ENCODE measurements around the gene RHBDL3. TPM values are rescaled to one million over a fixed set of nuclear protein-coding genes. Genes with fewer than 3 reads are reported as not detected.

RHBDL3 gene
- total RNA-seq, 1 experiment from 2014 or later = not detected

- no peaks in the 10 kb centered on the region for H3K4me1 Mint-ChIP-seq (ENCODE audit: insufficient read depth, unreplicated experiment)
- intact Hi-C loops (cut with micrococcal nuclease) = no loop called here
- no peaks in the 10 kb centered on the region for H3K9me3 Mint-ChIP-seq (ENCODE audit: unreplicated experiment)
- no peak for TF ChIP-seq CTCF (IDR thresholded peaks at IDR 0.05; ENCODE audit: unreplicated experiment)
- ChIA-PET POLR2A (no interaction called here), CTCF (interaction anchor here (0.8 to 3.2 kb wide), 4 partner anchors 10 to 114 kb away, joined by 3 to 9 read pairs (median 6); partner anchors contain the start of gene PSMD11)
- no peak overlapping the region for H3K4me3 Mint-ChIP-seq (ENCODE audit: unreplicated experiment)
- no TSS peak for BruUV-seq (replicated peaks)
- no peak for DNase-seq (ENCODE audit: unreplicated experiment)
- H3K27ac Mint-ChIP-seq (ENCODE audit: low read depth, unreplicated experiment) = no peak overlapping the region
- peaks cover 16% of the 10 kb centered on the region for H3K36me3 Mint-ChIP-seq (ENCODE audit: insufficient read depth, unreplicated experiment)
- no peaks in the 10 kb centered on the region for H3K27me3 Mint-ChIP-seq (ENCODE audit: insufficient read depth, unreplicated experiment)
These were observed 64.5 kb downstream of the RHBDL3 start for GRCh38 chr17:32330147-32330546.

GRCh38 chr17:32331243-32332040 lies 65.8 kb downstream of the RHBDL3 start:
- Mint-ChIP-seq H3K36me3 (ENCODE audit: insufficient read depth, unreplicated experiment) (peaks cover 24% of the 10 kb centered on the region), H3K27ac (ENCODE audit: low read depth, unreplicated experiment) (no peak overlapping the region), H3K4me3 (ENCODE audit: unreplicated experiment) (no peak overlapping the region), H3K27me3 (ENCODE audit: insufficient read depth, unreplicated experiment) (no peaks in the 10 kb centered on the region), H3K9me3 (ENCODE audit: unreplicated experiment) (no peaks in the 10 kb centered on the region), H3K4me1 (ENCODE audit: insufficient read depth, unreplicated experiment) (peaks cover 5% of the 10 kb centered on the region)
- POLR2A ChIA-PET = interaction anchor here (1.9 kb wide), 1 partner anchor 10 kb away, joined by 5 read pairs; no protein-coding TSS in a partner anchor
- no peak for TF ChIP-seq CTCF (IDR thresholded peaks at IDR 0.05; ENCODE audit: unreplicated experiment)
- DNase-seq (ENCODE audit: unreplicated experiment) = no peak
- CTCF ChIA-PET = interaction anchor here (0.6 to 4.1 kb wide), 5 partner anchors 13 to 416 kb away, joined by 3 to 19 read pairs (median 5); partner anchors contain the start of gene PSMD11
- no TSS peak for BruUV-seq (replicated peaks)
- intact Hi-C loops (cut with micrococcal nuclease) = no loop called here

- BruUV-seq (replicated peaks) = no TSS peak
- H3K27me3 Mint-ChIP-seq (ENCODE audit: insufficient read depth, unreplicated experiment) = no peaks in the 10 kb centered on the region
- ChIA-PET POLR2A (no interaction called here), CTCF (interaction anchor here (0.6 to 4.1 kb wide), 2 partner anchors 13 to 14 kb away, joined by 3 to 19 read pairs; no protein-coding TSS in a partner anchor)
- H3K4me1 Mint-ChIP-seq (ENCODE audit: insufficient read depth, unreplicated experiment) = peaks cover 5% of the 10 kb centered on the region
- H3K27ac Mint-ChIP-seq (ENCODE audit: low read depth, unreplicated experiment) = no peak overlapping the region
- no peak for TF ChIP-seq CTCF (IDR thresholded peaks at IDR 0.05; ENCODE audit: unreplicated experiment)
- intact Hi-C loops (cut with micrococcal nuclease) = no loop called here
- no peaks in the 10 kb centered on the region for H3K9me3 Mint-ChIP-seq (ENCODE audit: unreplicated experiment)
- H3K36me3 Mint-ChIP-seq (ENCODE audit: insufficient read depth, unreplicated experiment) = peaks cover 40% of the 10 kb centered on the region
- DNase-seq (ENCODE audit: unreplicated experiment) = no peak
- no peak overlapping the region for H3K4me3 Mint-ChIP-seq (ENCODE audit: unreplicated experiment)
These were observed 67.6 kb downstream of the RHBDL3 start for GRCh38 chr17:32333187-32333586.

GRCh38 chr17:32335046-32335445 lies 69.4 kb downstream of the RHBDL3 start:
- no peaks in the 10 kb centered on the region for H3K9me3 Mint-ChIP-seq (ENCODE audit: unreplicated experiment)
- TF ChIP-seq CTCF (IDR thresholded peaks at IDR 0.05; ENCODE audit: unreplicated experiment) = no peak
- CTCF ChIA-PET = interaction anchor here (0.7 to 4.1 kb wide), 2 partner anchors 16 to 24 kb away, joined by 3 to 19 read pairs; no protein-coding TSS in a partner anchor
- H3K27me3 Mint-ChIP-seq (ENCODE audit: insufficient read depth, unreplicated experiment) = no peaks in the 10 kb centered on the region
- peaks cover 57% of the 10 kb centered on the region for H3K36me3 Mint-ChIP-seq (ENCODE audit: insufficient read depth, unreplicated experiment)
- BruUV-seq (replicated peaks) = no TSS peak
- no peak overlapping the region for H3K4me3 Mint-ChIP-seq (ENCODE audit: unreplicated experiment)
- DNase-seq (ENCODE audit: unreplicated experiment) = no peak
- peaks cover 5% of the 10 kb centered on the region for H3K4me1 Mint-ChIP-seq (ENCODE audit: insufficient read depth, unreplicated experiment)
- intact Hi-C loops (cut with micrococcal nuclease) = no loop called here
- POLR2A ChIA-PET = interaction anchor here (0.5 kb wide), 1 partner anchor 417 kb away, joined by 5 read pairs; no protein-coding TSS in a partner anchor
- no peak overlapping the region for H3K27ac Mint-ChIP-seq (ENCODE audit: low read depth, unreplicated experiment)
